IMR-90 (cell line): ENCODE data around the gene N4BP2. TPM values are rescaled to one million over a fixed set of nuclear protein-coding genes. Genes with fewer than 3 reads are reported as not detected.

Experiments used
- ATAC-seq: fragments of 200-7000 bp; cut with Tn5 transposase; 2 replicates; pipeline ENCODE4 v1.9.1; 2020; ENCODE audit warnings: low read depth, mild to moderate bottlenecking, moderate library complexity
- BruUV-seq: library from RNA; stranded (reverse); fragments of 400-500 nt; replicated peaks from 2 replicates; lab custom pipeline; 2021; lab: Mats Ljungman, UMichigan
- CTCF ChIA-PET: fragments of 300-600 bp; formaldehyde crosslinking; extraction: SDS; loops from one replicate; lab custom pipeline; 2021; ENCODE audit warnings: antibody characterized with exemption; lab: Yijun Ruan, JAX
- POLR2A ChIA-PET: fragments of 300-600 bp; sonication (Branson Sonifier 250); formaldehyde crosslinking; loops from one replicate; lab custom pipeline; 2022; ENCODE audit warnings: antibody characterized with exemption; ENCODE audit not compliant: unreplicated experiment; lab: Charles Lee
- DNase-seq: peaks from one replicate; pipeline ENCODE4 v3.0.0; 2013
- H2AFZ ChIP-seq: replicated peaks from 2 replicates; pipeline ENCODE3; 2013; ENCODE audit warnings: low read length, mild to moderate bottlenecking; ENCODE audit not compliant: poor library complexity
- H2AK5ac ChIP-seq: 2 replicates; pipeline ENCODE4 v1.6.1; 2013; ENCODE audit warnings: low read depth, low read length, inconsistent platforms
- H2AK9ac ChIP-seq: replicated peaks from 2 replicates; pipeline ENCODE3; 2013; ENCODE audit warnings: mild to moderate bottlenecking, low read depth, low read length, moderate library complexity; ENCODE audit not compliant: poor library complexity
- H2BK120ac ChIP-seq: 2 replicates; pipeline ENCODE4 v1.6.1; 2013; ENCODE audit warnings: low read depth, low read length, inconsistent platforms
- H2BK15ac ChIP-seq: 3 replicates; pipeline ENCODE4 v1.6.1; 2013; ENCODE audit warnings: low read depth, low read length, inconsistent platforms
- H2BK20ac ChIP-seq: 2 replicates; pipeline ENCODE4 v1.6.1; 2013; ENCODE audit warnings: low read depth, mild to moderate bottlenecking, inconsistent platforms, low read length, moderate library complexity
- H2BK5ac ChIP-seq: 2 replicates; pipeline ENCODE4 v1.6.1; 2013; ENCODE audit warnings: mild to moderate bottlenecking, low read depth, low read length, inconsistent platforms; ENCODE audit not compliant: poor library complexity, severe bottlenecking
- H3K14ac ChIP-seq: replicated peaks from 2 replicates; pipeline ENCODE4 v1.6.1; 2013; ENCODE audit warnings: low read depth, low read length, inconsistent platforms
- H3K18ac ChIP-seq: 2 replicates; pipeline ENCODE4 v1.6.1; 2013; ENCODE audit warnings: low read depth, low read length, control low read depth
- H3K23ac ChIP-seq: 2 replicates; pipeline ENCODE4 v1.6.1; 2013; ENCODE audit warnings: low read depth, low read length, inconsistent platforms
- H3K27ac ChIP-seq: 2 replicates; pipeline ENCODE4 v1.5.1; 2013; ENCODE audit warnings: mild to moderate bottlenecking, control low read depth, low read length; ENCODE audit not compliant: insufficient read depth
- H3K27me3 ChIP-seq: 2 replicates; pipeline ENCODE4 v1.6.1; 2013; ENCODE audit warnings: low read length; ENCODE audit not compliant: control insufficient read depth, insufficient read depth
- H3K36me3 ChIP-seq: 2 replicates; pipeline ENCODE4 v1.6.1; 2013; ENCODE audit warnings: low read length, mixed read lengths; ENCODE audit not compliant: control insufficient read depth, insufficient read depth
- H3K4ac ChIP-seq: 2 replicates; pipeline ENCODE4 v1.6.1; 2013; ENCODE audit warnings: low read depth, low read length, inconsistent platforms
- H3K4me1 ChIP-seq: 2 replicates; pipeline ENCODE4 v1.6.1; 2013; ENCODE audit warnings: low read length, mixed read lengths; ENCODE audit not compliant: control insufficient read depth, insufficient read depth
- H3K4me2 ChIP-seq: 2 replicates; pipeline ENCODE4 v1.6.1; 2013; ENCODE audit warnings: low read depth, mild to moderate bottlenecking, control low read depth, low read length, moderate library complexity
- H3K4me3 ChIP-seq: 2 replicates; pipeline ENCODE4 v1.5.1; 2013; ENCODE audit warnings: low read depth, mild to moderate bottlenecking, control low read depth, low read length, moderate library complexity; ENCODE audit not compliant: insufficient read depth
- H3K56ac ChIP-seq: 2 replicates; pipeline ENCODE4 v1.6.1; 2013; ENCODE audit warnings: low read length, inconsistent platforms; ENCODE audit not compliant: insufficient read depth; ENCODE audit errors: extremely low read depth
- H3K79me1 ChIP-seq, 2 experiments: 2 replicates each; pipeline ENCODE4 v1.6.1; 2013; ENCODE audit warnings: low read length in 2 of 2, inconsistent platforms in 1 of 2, low read depth in 1 of 2
- H3K9ac ChIP-seq: 2 replicates; pipeline ENCODE4 v1.6.1; 2013; ENCODE audit warnings: low read depth, low read length, control low read depth
- H3K9me1 ChIP-seq: 2 replicates; pipeline ENCODE4 v1.6.1; 2013; ENCODE audit warnings: low read length, inconsistent platforms; ENCODE audit not compliant: insufficient read depth
- H3K9me3 ChIP-seq: 2 replicates; pipeline ENCODE4 v1.6.1; 2013; ENCODE audit warnings: low read length; ENCODE audit not compliant: control insufficient read depth, insufficient read depth
- H4K20me1 ChIP-seq: 2 replicates; pipeline ENCODE4 v1.6.1; 2013; ENCODE audit warnings: low read length, inconsistent platforms; ENCODE audit not compliant: insufficient read depth
- H4K5ac ChIP-seq: 2 replicates; pipeline ENCODE4 v1.6.1; 2013; ENCODE audit warnings: mild to moderate bottlenecking, low read depth, low read length, control low read depth
- H4K8ac ChIP-seq, 2 experiments: 2 replicates each; pipeline ENCODE4 v1.6.1; 2013; ENCODE audit warnings: low read depth in 2 of 2, low read length in 2 of 2, control low read depth in 1 of 2, inconsistent platforms in 1 of 2
- H4K91ac ChIP-seq: 2 replicates; pipeline ENCODE4 v1.6.1; 2013; ENCODE audit warnings: low read depth, low read length, inconsistent platforms; ENCODE audit not compliant: insufficient read depth
- CHD1 ChIP-seq: IDR thresholded peaks from 2 replicates; pipeline ENCODE4 v1.6.1; 2012; ENCODE audit warnings: low read depth, low read length, improper control_type of control experiment
- FOS ChIP-seq: fragments of 150-350 bp; IDR thresholded peaks from 2 replicates; pipeline ENCODE4 v1.6.1; 2016; ENCODE audit warnings: low read depth, low read length
- MAFK ChIP-seq: IDR thresholded peaks from 2 replicates; pipeline ENCODE4 v1.6.1; 2012; ENCODE audit warnings: low read depth, low read length, improper control_type of control experiment
- MXI1 ChIP-seq: IDR thresholded peaks from 2 replicates; pipeline ENCODE4 v1.6.1; 2012; ENCODE audit warnings: low read depth, mild to moderate bottlenecking, low read length, moderate library complexity, borderline replicate concordance
- NFE2L2 ChIP-seq: fragments of 150-350 bp; IDR thresholded peaks from 2 replicates; pipeline ENCODE4 v1.6.1; 2016; ENCODE audit warnings: low read depth, mild to moderate bottlenecking, low read length
- POLR2A ChIP-seq: IDR thresholded peaks from 2 replicates; pipeline ENCODE4 v1.6.1; 2012; ENCODE audit warnings: mild to moderate bottlenecking, low read depth, low read length
- RAD21 ChIP-seq: IDR thresholded peaks from 2 replicates; pipeline ENCODE4 v1.6.1; 2012; ENCODE audit warnings: low read length, improper control_type of control experiment
- RFX5 ChIP-seq: IDR thresholded peaks from 2 replicates; pipeline ENCODE4 v1.8.0; 2012; ENCODE audit warnings: low read depth, mild to moderate bottlenecking, low read length, moderate library complexity
- WGBS, 2 experiments: methylation state at CpG; one replicate each; pipeline versions ENCODE4 v1.1.5 to v1.1.7; 2013; ENCODE audit warnings: missing lambda C conversion rate in 2 of 2; ENCODE audit not compliant: insufficient read length in 1 of 2; ENCODE audit errors: extremely low coverage in 2 of 2; 5-methylcytosine and 5-hydroxymethylcytosine counted together
- dilution Hi-C: fragments of 300-500 bp; cut with HindIII; formaldehyde crosslinking; loops from one replicate; pipeline ENCODE4 v1.14.3; 2018; ENCODE audit warnings: low sequenced_read_pairs; ENCODE audit not compliant: unreplicated experiment
- in situ Hi-C: fragments of 300-500 bp; cut with MboI; formaldehyde crosslinking; loops from 3 replicates; pipeline ENCODE4 v1.14.3; 2019; ENCODE audit warnings: low sequenced_read_pairs, inconsistent platforms, mixed read lengths
- intact Hi-C: fragments of 100-400 bp; cut with micrococcal nuclease; formaldehyde crosslinking; loops from 2 replicates; pipeline ENCODE4 v1.10.0; 2022
- polyA plus RNA-seq, 3 experiments: library from polyadenylated mRNA; depleted of rRNA; stranded (reverse); fragments of >200 nt; gene quantifications; 2 replicates each; pipeline ENCODE4 v1.2.3, GENCODE V29; 2012; ENCODE audit warnings: low replicate concordance in 1 of 3
- total RNA-seq: library from RNA; depleted of rRNA; stranded (reverse); fragments of >200 nt; gene quantifications from 2 replicates; pipeline ENCODE4 v1.2.3, GENCODE V29; 2012
- TF ChIP-seq, protein P1 (sequence below): fragments of 150-350 bp; IDR thresholded peaks from 2 replicates; pipeline ENCODE4 v1.6.1; 2017; ENCODE audit warnings: mild to moderate bottlenecking, antibody characterized with exemption, low read length, low read depth
- TF ChIP-seq, protein P2 (sequence below): fragments of 150-350 bp; IDR thresholded peaks from 2 replicates; pipeline ENCODE4 v1.6.1; 2016; ENCODE audit warnings: low read depth, mild to moderate bottlenecking, low read length, moderate library complexity, borderline replicate concordance

The N4BP2 gene
- total and polyA plus RNA-seq, 2 of the 4 experiments (the other 2 are of a cell fraction) = 0.84 to 2.2 TPM

- no peak overlapping the region for H2AFZ ChIP-seq
- H3K9me1 ChIP-seq = no peaks in the 10 kb centered on the region; the same call in 1 of the 2 replicates
- no peak overlapping the region for H3K23ac ChIP-seq
- ChIA-PET CTCF (no interaction called here), POLR2A (no interaction called here)
- H2AK9ac ChIP-seq = no peak overlapping the region
- H2BK20ac ChIP-seq = no peak overlapping the region
- H3K14ac ChIP-seq = no peak overlapping the region
- H3K4me3 ChIP-seq = no peak overlapping the region
- H4K91ac ChIP-seq = no peak overlapping the region
- no peak overlapping the region for H4K5ac ChIP-seq
- no CpG with 5 or more reads among the region's 15 CpGs for WGBS, 2 experiments
- TF ChIP-seq, protein P1, sequence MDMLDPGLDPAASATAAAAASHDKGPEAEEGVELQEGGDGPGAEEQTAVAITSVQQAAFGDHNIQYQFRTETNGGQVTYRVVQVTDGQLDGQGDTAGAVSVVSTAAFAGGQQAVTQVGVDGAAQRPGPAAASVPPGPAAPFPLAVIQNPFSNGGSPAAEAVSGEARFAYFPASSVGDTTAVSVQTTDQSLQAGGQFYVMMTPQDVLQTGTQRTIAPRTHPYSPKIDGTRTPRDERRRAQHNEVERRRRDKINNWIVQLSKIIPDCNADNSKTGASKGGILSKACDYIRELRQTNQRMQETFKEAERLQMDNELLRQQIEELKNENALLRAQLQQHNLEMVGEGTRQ = no peak
- TF ChIP-seq MXI1 (no peak), RAD21 (no peak), RFX5 (no peak), MAFK (no peak), NFE2L2 (no peak), CHD1 (no peak), POLR2A (no peak), FOS (no peak)
- TF ChIP-seq, protein P2, sequence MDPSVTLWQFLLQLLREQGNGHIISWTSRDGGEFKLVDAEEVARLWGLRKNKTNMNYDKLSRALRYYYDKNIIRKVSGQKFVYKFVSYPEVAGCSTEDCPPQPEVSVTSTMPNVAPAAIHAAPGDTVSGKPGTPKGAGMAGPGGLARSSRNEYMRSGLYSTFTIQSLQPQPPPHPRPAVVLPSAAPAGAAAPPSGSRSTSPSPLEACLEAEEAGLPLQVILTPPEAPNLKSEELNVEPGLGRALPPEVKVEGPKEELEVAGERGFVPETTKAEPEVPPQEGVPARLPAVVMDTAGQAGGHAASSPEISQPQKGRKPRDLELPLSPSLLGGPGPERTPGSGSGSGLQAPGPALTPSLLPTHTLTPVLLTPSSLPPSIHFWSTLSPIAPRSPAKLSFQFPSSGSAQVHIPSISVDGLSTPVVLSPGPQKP = no peak
- H2BK15ac ChIP-seq = 0 out of 3 replicates have a peak overlapping the region, but pooled peaks have one; percentile 36
- no peak overlapping the region for H3K18ac ChIP-seq
- in situ Hi-C loops (no loop called here), intact Hi-C loops (no loop called here), dilution Hi-C loops (no loop called here)
- H4K8ac ChIP-seq = no peak overlapping the region
- no peaks in the 10 kb centered on the region for H3K36me3 ChIP-seq
- H3K4me2 ChIP-seq = no peak overlapping the region; the same call in 1 of the 2 replicates
- H3K27ac ChIP-seq = no peak overlapping the region
- no peak overlapping the region for H3K9ac ChIP-seq
- DNase-seq (peak; percentile 23), ATAC-seq (no peak)
- H3K79me1 ChIP-seq = no peaks in the 10 kb centered on the region
- no peak overlapping the region for H3K56ac ChIP-seq
- H3K9me3 ChIP-seq = no peaks in the 10 kb centered on the region
- H2BK120ac ChIP-seq = no peak overlapping the region
- H2AK5ac ChIP-seq = no peak overlapping the region
- H3K27me3 ChIP-seq = peaks cover 4% of the 10 kb centered on the region
- no peak overlapping the region for H3K4ac ChIP-seq
- H4K20me1 ChIP-seq = no peaks in the 10 kb centered on the region
- no peak overlapping the region for H2BK5ac ChIP-seq
- BruUV-seq = no TSS peak
- H3K4me1 ChIP-seq = no peaks in the 10 kb centered on the region
These were observed 143.6 kb downstream of the N4BP2 start for GRCh38 chr4:40199999-40200874.
